Fibroblast of the conjunctiva (primary cell): ENCODE data around the gene BHLHA15.
"Not testable (repeated sequence)": the region's sequence is repeated elsewhere in the genome, so short reads cannot be mapped to it uniquely, and the experiment has no call there.

Experiments used
- DNase-seq: peaks from one replicate; pipeline ENCODE4 v3.0.0-alpha.2; 2010; ENCODE audit warnings: low read depth

Gene BHLHA15

DNA sequence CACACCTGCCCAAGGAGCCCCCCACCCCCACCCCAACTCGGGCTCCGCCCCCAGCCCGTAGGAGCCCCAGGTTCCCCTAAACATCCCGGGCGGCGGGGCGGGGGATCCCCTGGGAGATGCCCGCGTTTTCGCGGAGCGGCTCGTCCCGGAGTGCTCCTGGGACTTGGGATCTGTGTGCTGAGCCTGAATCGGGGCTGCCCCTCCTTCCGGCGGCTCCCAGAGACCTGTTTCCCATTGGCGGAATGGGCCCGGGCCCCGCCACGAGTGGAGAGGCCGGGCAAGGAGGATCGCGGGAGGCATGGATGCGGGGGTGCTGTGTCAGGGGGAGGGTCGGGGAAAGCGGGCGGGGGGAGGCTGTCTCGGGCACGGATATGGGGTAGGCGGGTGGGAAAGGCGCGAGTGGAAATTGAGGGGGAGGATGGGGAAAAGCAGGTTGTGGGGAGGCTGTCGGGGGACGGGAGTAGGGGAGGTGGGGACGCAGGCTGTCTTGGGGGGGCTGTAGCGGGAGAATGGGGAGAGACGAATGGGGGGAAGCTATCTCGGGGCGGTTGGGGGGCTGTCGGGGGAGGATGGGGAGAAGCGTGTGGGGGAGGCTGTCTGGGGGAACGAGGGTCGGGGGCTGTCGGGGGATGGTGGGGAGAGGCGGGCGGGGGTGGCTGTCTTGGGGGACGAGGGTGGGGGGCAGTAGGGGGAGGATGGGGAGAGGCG, 572 bp upstream of the BHLHA15 start:
- DNase-seq: no peak

DNA sequence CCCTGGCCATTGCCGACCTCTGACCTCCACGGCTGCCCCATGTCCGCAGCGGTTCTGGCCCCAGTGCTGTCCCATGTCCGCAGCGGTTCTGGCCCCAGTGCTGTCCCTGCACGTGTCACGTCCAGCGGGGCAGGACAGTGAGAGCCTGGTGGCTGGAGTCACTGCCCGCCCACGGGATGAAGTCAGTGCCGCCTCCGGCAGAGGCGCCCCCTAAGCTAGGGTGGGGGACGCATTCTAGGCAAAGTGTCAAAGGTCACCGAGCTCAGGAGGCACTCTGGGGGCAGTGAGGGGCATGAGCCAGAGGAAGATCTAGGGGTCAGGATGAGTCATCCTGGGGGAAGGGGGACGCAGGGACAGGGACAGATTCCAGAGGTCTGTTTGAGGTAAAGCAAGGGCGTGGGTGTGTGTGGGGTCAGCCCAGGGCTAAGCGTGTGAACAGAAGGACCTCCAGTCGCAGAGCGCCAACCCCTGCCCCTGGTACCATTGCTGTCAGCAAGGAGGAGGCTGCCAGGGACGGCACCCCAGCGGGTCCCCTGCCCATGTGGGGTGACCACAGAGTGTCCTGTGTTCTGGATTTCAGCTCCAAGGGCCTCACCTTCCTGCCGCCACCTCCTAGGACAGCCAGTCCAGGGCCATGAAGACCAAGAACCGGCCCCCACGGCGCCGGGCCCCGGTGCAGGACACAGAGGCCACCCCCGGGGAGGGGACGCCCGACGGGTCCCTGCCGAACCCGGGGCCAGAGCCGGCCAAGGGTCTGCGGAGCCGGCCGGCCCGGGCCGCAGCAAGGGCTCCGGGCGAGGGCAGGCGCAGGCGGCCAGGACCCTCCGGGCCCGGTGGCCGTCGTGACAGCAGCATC, 665 bp downstream of the BHLHA15 start:
- no peak for DNase-seq

DNA sequence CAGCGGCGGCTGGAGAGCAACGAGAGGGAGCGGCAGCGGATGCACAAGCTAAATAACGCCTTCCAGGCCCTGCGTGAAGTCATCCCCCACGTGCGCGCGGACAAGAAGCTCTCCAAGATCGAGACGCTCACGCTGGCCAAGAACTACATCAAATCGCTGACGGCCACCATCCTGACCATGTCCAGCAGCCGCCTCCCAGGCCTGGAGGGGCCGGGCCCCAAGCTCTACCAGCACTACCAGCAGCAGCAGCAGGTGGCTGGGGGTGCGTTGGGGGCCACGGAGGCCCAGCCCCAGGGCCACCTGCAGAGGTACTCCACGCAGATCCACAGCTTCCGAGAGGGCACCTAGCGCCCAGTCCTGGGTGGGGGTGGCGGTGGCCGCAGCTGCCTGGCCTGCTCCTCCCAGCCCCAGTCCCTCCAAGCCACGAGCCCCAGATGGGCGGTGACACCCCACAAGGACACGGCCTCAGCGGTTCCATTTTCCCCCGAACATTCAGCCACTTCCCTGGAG, 1.3 kb downstream of the BHLHA15 start:
- DNase-seq: no peak

DNA sequence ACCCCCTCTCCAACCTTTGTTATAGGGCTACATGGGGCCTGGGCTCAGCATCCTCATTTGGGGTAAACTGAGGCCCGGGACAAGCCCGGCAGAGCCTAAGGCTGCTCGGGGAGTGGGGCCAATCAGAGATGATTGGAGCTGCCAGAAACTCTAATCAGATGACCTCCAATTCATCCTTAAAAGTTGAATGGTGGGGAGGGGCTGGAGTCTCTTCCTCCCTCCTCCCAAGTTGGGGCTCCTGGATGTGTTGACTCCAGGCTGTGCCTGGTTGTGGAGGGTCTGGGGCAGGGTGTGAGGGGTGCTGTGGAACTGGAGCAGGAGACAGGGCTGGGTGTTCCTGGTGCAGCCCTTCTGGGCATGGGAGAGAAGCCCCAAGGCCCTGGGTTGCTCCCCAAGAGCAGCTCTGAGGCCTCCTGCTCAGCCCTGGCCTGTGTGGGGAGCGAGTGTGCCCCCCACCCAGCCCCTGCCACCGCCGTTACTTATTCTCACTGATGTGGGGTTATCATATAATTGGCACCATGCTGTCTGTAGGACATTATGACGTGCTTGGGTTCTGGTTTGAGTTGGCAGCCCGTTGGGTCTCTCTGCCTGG, 2.2 kb downstream of the BHLHA15 start:
- no peak for DNase-seq

DNA sequence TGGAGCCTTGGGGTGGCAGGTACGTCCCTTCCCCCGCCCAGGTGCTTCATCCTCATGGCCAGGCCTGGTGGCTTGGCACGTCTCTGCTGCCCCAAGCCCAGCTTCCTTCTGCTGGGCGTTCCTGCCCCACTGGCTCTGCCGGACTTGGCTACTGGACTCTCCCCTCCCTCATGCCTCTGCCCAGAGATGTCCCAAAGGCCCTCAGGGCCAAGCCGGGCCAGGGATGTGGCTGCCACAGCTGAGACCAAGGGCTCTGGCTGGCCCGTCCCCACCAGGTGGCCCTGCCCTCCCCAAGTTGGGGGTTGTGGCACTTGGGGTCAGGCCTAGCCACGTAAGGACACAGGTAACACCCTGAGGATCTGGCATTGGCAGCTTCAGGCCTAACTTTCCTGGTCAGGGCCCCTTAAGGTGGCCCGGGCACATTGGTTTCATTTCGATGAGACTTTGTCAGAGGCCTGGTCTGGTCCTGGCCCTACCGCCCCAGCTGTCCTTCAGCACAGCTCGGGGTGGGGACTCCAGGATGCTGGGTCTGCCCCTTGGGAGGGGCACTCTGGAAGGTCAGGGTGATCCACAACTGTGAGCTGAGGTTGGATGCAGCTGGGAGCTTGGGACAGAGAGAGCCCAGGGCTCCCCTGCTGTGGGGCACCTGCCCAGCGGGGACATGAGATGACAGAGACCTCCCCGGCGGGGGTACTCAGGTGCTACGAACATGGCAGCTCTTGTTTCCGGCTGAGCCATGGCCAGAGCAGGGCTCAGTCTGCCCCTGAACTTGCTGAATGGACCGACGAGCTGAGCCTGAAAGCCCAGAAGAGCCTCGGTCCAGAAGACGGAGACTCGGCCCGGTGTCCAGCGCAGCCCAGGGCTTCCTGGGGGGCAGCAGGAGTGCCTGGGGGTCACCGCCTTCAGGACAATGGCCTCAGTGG, 2.9 kb downstream of the BHLHA15 start:
- no peak for DNase-seq

DNA sequence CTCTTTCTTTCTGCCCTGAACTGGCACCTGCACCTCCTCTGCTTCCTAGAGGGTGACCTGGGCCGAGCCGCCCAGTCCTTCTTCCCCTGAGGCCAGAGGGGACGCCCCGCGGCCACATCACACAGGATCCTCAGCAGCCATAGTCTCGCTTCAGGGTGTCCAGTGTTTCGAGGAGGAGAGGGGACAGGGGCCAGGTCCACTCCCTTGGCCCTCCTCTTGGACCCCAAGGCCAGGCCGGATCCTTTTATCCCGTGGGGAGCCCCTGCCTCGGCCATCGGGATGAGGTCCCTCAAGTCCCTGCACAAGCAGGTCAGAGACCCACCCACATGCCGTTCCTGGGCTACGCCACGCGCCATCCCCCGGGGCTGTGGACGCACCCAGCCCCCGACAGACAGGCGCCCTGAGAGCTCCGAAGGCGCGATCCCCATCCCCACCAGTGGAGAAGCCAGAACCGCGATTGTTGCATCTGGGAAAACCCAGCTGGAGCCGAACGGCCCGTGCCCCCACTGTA, 3.6 kb downstream of the BHLHA15 start:
- DNase-seq: no peak

DNA sequence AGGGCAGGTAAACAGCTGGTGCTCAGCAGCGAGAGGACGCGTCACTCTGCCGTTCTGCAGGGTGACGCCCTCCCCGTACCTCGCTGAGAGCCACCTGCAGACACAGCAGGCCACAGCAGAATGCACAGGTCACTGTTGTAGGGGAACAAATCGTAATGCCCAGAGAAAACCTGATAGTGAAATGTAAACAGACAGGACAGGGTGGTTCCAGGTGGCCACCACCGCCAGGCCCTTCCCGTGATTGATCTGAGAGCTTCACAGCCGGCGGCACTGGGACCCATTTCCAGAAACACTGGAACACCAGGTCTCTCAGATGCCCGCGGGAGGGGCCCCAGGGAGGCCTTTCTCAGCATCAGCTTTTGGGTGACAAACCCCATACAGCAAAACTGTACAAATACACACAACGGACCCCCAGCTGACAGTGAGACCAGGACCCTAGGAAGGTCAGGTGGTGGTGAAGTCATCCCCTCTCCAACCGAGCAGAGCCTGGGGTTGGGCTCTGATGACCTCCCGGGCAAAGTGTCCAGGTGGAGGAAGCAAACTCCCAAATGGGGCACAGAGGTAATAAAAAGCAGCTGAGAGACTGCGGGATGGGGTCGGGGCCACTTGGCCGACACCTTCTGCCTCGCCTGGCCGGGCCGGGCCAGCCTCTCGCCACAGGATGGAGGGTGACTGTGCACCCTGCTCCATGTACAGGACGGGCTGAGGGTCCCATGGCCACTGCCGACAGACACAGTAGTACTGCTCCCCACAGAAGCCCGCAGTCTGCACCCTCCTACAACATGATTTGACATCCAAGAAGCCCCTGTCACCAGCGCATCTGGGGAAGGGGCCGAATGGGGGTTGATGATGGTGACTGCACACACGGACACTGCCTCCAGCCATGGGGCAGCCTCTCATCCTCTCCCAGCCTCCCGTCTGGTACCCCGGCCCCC, 4.6 kb downstream of the BHLHA15 start:
- DNase-seq: no peak

DNA sequence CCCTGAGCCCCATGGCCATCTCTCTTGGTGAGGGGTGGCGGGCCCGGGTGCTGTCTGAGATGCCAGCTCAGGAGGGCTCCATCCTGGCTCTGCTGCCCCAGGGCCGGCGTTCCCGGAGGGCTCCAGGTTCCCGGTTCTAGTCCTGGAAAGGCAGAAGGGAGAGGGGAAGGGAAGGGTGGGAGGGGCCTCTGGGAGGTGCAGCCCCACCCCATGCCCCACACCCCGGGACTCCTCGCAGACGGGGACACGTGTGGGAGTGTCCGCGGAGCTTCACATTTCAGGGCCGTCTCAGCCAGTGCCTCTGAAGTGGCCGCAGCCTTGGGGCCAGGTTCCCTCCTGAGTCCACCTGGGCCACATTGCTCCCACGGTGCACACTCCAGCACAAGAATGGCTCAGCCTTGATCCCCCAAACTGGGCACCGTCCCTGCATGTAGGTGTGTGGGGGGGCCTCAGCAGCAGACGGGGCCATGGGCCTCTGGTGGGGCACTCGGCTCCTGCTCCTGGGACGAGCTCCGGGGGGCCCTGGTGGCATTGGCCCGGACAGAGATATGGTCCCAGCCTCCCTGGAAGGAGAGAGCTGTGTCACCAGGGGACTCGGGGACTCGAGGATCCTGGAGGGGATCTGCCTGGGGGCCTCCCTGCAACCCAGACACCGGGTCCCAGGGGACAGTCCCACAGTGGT, 5.8 kb downstream of the BHLHA15 start:
- no peak for DNase-seq

DNA sequence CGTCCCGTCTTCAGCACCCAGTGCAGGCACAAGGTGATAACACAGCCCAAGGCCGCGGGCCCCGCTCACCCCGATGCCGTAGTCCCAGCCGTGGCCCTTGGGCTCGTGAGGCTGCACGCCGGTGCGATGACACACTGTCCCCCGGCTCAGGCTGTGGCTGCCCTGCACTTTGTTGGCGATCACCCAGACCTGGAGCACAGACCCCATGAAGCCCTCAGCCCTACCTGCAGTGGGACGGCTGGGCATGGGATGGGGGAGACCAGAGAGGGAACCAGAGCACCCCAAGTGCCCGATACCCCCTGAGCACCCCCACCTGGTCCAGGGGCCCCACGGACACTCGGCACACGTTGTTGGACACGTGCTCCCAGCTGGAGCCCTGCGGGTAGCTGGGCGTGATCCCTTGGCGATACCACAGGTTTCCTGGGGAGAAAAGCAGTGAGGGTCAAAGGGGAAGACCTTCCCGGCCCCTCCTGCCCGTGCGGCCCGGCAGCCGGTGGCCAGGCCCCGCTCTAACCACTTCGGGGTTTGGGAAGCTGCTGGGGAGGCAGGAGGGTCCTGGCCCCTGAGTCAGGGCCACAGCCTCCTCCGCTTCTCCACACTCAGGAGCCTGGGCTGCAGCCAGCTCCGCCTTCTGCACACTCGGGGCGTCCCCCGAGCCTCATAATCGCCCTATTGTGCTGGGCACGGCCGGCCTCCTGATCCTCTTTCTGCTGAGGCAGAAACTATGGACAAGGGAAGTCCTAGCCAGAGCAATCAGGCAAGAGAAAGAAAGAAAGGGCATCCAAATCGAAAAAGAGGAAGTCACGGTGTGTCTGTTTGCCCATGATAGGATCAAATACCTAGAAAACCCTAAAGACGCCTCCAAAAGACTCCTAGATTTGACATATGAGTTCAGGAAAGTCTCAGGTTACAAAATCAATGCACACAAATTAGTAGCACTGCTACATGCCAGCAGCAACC, 6.7 kb downstream of the BHLHA15 start:
- DNase-seq: no peak

DNA sequence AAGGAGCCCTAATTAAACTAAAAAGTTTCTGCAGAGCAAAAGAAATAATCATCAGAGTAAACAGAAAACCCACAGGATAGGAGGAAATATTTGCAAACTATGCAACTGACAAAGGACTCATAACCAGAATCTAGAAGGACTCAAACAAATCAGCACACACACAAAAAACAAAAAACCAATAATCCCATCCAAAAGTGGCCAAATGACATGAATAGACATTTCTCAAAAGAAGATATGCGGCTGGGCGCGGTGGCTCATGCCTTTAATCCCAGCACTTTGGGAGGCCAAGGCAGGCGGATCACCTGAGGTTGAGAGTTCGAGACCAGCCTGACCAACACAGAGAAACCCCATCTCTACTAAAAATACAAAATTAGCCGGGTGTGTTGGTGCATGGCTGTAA, 8.1 kb downstream of the BHLHA15 start:
- not testable (repeated sequence) for DNase-seq

DNA sequence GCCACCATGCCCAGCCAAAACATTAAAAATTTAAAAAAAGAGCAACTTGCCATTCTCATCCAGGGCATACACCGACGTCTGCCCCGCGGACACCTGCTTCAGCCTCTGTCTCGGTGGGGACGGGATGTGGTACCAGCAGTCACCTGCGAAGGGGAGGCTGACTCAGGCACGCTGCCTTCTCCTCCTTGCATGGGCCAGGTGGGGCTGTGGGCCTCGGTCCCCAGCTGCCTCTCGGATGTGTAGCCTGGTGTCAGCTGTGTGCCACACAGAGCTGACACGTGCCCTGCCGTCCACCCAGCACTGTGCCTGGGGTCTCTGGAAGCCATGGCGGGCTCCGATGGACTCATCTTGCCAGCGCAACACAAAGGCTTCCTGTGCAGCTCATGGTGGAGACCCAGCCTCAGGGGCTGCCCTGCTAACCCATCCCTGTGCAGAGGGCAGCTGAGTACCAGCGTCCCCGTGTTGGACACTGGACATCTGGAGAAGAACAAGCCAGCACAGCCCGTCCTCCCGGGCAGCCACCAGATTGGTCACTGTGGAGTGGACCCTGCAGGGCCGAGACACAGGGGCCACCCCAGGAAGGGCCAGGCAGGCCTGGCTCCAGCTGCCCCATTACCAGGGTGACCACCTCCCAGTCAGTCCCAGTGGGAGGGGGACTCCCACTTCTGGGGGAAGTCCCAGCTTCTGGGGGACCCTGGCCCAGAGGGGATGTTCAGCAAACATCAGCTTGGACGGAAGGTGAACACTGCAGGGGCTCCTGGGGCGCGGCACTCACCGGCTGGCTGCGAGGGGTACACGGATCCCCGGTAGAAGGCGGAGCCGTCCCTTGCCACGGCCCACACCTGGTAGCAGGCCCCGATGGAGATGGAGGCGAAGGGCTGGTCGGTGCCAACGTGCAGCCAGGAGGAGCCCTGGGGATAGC, 10.6 kb downstream of the BHLHA15 start:
- no peak for DNase-seq

DNA sequence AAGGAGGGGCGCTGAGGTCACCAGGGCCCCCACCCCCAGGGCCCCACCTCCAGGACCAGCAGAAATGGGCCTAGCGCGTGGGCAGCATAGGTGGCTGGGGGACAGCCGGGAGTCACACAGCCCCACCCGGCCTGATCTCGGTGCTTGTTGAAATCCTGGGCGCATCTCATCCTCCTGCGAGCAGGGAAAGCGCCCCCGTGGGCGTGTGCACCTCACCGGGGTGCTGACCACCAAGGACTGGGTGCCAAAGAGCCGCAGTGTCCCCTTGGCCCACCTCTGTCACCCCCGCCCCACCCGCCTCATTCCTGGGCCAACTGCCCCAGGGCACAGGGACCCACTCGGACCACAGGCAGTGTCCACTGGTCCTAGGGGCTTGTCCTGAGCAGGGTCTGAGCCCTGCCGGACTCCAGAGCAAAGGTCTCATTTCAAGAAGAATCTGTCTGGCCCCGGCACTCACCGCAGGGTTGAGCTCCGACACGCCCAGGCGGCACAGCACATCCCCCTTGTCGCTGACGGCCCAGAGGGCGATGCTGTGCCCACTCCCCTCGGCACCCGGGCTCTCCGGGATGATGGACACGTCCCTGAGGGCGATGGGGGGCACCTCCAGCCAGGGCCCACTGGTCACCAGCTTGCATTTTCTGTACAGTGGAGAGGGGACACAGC, 11.4 kb downstream of the BHLHA15 start:
- no peak for DNase-seq

DNA sequence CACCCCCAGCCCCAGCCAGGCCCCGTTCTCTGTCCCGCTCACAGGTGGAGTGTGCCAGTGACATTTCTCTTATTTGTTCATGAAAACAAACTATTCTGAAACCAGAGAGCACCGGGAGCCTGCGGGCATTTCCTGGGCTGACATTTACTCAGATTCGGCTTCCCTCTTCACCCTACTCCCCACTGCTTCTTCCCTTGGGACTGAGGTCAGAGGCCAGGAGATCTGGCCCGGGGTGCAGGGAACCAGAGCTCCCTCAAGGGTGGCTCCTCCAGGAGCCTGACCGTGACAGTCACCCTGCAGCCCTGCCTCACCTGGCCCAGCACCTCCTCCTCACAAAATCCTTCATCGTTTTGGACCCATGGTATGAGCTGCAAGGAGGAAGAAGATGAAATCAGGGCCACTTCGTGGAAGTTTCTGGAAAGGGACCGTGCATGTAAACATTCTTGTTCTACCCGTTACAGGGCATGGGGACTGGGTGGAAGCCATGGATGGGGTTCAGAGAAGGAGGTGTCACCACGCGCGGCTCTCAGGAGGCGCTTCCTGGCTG, 12.2 kb downstream of the BHLHA15 start:
- no peak for DNase-seq

DNA sequence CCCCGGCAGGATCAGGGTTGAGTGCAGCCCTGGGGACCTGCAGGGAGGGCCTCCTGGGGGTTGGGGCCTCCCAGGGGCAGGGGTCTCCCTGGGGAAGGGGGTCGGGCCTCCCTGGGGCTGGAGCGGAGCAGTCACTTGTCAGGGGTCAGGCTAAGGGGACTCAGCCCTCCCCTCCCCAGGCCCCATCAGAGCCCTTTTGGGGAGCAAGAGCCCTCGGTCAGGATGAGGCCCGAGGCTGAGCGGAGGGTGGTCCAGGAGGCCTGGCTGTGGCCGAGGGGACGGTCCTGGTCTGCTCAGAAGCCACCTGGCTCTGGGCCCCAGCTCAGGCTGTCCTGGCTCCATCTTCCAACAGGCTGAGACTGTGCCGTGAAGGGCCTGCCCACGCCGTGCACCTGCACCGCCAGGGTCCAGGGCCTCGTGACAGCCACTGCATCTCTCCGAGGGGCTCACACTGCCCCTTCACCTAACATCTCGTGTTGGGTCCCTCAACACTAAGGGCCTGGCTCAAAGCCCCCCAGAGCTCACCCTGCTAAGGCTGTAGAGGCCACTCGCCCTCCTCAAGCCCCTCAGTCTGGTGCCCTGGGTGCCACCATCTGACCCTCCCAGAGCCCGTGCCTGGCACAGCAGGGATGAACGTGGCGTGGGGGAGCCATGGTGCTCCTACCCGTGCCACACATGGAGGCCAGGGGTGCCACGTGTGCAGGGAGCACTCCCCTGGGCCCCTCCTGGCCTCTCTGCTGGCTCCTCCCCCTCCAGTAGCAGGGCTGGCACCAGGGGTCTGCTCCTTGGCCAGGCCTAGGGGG, 12.9 kb downstream of the BHLHA15 start:
- no peak for DNase-seq

DNA sequence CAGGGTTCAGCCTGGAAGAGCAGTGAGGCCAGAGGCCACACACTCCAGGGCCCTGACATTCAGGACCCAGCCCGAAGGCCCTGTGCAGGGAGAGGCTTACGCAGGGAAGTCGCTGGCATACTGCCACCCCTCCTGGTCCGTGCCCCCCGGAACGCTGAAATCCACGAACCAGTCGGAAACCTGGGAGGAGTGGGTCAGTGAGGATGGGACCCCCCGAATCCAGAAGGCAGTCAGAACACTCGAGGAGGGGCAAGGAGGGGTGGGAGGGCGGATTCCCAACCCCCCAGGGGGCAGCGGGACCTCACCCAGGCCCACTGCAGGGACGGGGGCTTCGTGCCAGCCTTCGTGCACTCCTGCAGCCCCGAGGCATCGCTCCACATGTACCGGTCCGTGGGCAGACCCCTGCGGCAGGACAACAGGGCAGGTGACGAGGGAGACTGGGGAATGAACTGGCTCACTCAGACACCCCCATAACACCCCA, 13.5 kb downstream of the BHLHA15 start:
- DNase-seq: no peak
